ENCODE data around the gene ZNF552.

GRCh38 chr19:57779220-57779845, 35.4 kb downstream of the ZNF552 start:
- TF ChIP-seq POLR2A (IDR thresholded peaks at IDR 0.05; ENCODE audit: low read depth, low read length) (no peak), POLR2AphosphoS5 (IDR thresholded peaks at IDR 0.05; ENCODE audit: low read depth, low read length) (no peak)
